Smooth muscle cell (in vitro differentiated cells): Measurements from ENCODE around the gene FNDC3B. TPM values are rescaled to one million over a fixed set of nuclear protein-coding genes. Genes with fewer than 3 reads are reported as not detected.

Experiments
- DNase-seq: peaks from one replicate; lab custom pipeline; 2025; ENCODE audit not compliant: unreplicated experiment; lab: John Stamatoyannopoulos, UW
- H2AFZ ChIP-seq: fragments of 200-600 bp; sonication (generic); 2 replicates; pipeline ENCODE4 v1.6.0; 2016; ENCODE audit warnings: antibody characterized with exemption, low read depth, mild to moderate bottlenecking
- H3F3A ChIP-seq: fragments of 200-600 bp; sonication (generic); 2 replicates; pipeline ENCODE4 v1.6.0; 2017; ENCODE audit warnings: antibody characterized with exemption, low read depth
- H3K27ac ChIP-seq: fragments of 200-600 bp; sonication (generic); 2 replicates; pipeline ENCODE4 v1.5.1; 2016; ENCODE audit warnings: low read depth, mild to moderate bottlenecking
- H3K27me3 ChIP-seq: fragments of 200-600 bp; sonication (generic); 2 replicates; pipeline ENCODE4 v1.6.1; 2016; ENCODE audit warnings: low read depth, mild to moderate bottlenecking
- H3K36me3 ChIP-seq: fragments of 200-600 bp; sonication (generic); 2 replicates; pipeline ENCODE4 v1.5.1; 2016; ENCODE audit warnings: low read depth
- H3K4me1 ChIP-seq: fragments of 200-600 bp; sonication (generic); 2 replicates; pipeline ENCODE4 v1.5.1; 2016; ENCODE audit warnings: low read depth
- H3K4me2 ChIP-seq: fragments of 200-600 bp; sonication (generic); 2 replicates; pipeline ENCODE4 v1.6.0; 2016; ENCODE audit warnings: mild to moderate bottlenecking
- H3K4me3 ChIP-seq: fragments of 200-600 bp; sonication (generic); 2 replicates; pipeline ENCODE4 v1.5.1; 2016; ENCODE audit warnings: mild to moderate bottlenecking
- H3K79me2 ChIP-seq: fragments of 200-600 bp; sonication (generic); 2 replicates; pipeline ENCODE4 v1.6.0; 2016; ENCODE audit warnings: low read depth, mild to moderate bottlenecking
- H3K9ac ChIP-seq: fragments of 200-600 bp; sonication (generic); 2 replicates; pipeline ENCODE4 v1.6.0; 2016; ENCODE audit warnings: low read depth
- H3K9me3 ChIP-seq: fragments of 200-600 bp; sonication (generic); replicated peaks from 2 replicates; pipeline ENCODE4 v1.5.1; 2016; ENCODE audit warnings: low read depth
- H4K20me1 ChIP-seq: fragments of 200-600 bp; sonication (generic); 2 replicates; pipeline ENCODE4 v1.6.0; 2016; ENCODE audit warnings: low read depth
- CTCF ChIP-seq: fragments of 200-600 bp; sonication (generic); IDR thresholded peaks from 2 replicates; pipeline ENCODE4 v1.5.1; 2017; ENCODE audit warnings: borderline replicate concordance, mild to moderate bottlenecking, antibody characterized with exemption; ENCODE audit not compliant: insufficient read depth, poor library complexity, severe bottlenecking
- WGBS: methylation state at CpG from one replicate; pipeline ENCODE4 v1.1.7; 2016; ENCODE audit warnings: low lambda C conversion rate; 5-methylcytosine and 5-hydroxymethylcytosine counted together
- polyA plus RNA-seq: library from polyadenylated mRNA; unstranded; fragments of >200 nt; fragmentation: Nextera tagmentation; extraction: Ambion mirVana; gene quantifications from 2 replicates; pipeline ENCODE4 v1.2.1, GENCODE V29; 2016
- total RNA-seq: library from RNA; depleted of rRNA; stranded (reverse); fragments of >200 nt; gene quantifications from 2 replicates; pipeline ENCODE4 v1.2.3, GENCODE V29; 2014

The FNDC3B gene
- total and polyA plus RNA-seq, 2 experiments from 2014 or later, result 149 to 294 TPM

DNA sequence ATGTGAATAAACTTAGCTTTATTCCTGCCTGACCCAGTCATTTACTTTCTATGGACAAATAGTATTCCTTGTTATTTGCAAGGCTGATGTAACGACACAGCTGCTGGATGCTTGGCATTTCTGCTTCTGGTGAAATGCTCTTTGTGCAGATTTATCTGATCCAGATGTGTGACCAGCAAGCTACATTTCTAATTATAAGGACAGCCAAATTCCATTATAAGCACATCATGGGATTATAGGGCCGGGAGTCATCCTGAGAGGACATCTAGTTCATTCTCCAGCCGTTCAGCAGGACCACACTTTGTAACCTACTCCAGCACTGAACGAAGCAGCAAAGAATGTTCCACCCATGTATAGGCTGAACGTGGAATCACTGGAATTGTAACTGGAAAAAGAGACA, 42.9 kb downstream of the FNDC3B start:
- Histone ChIP-seq H3K36me3 (no peaks in the 10 kb centered on the region), H2AFZ (no peak overlapping the region), H3K4me3 (no peak overlapping the region), H3K9ac (peak overlapping the region; percentile 71), H3K79me2 (peaks cover 96% of the 10 kb centered on the region), H4K20me1 (peaks cover 95% of the 10 kb centered on the region), H3K4me1 (peaks cover 50% of the 10 kb centered on the region), H3K27me3 (no peaks in the 10 kb centered on the region), H3K27ac (peak overlapping the region; percentile 96), H3K4me2 (peak overlapping the region; percentile 60), H3F3A (peaks cover 68% of the 10 kb centered on the region), H3K9me3 (no peaks in the 10 kb centered on the region)
- TF ChIP-seq CTCF, result no peak
- WGBS, result 5% methylated on average over 5 of the region's 5 CpGs
- no peak for DNase-seq

- peak overlapping the region; percentile 71 for H3K9ac ChIP-seq
- H2AFZ ChIP-seq, result no peak overlapping the region
- peak overlapping the region; percentile 96 for H3K27ac ChIP-seq
- H3F3A ChIP-seq, result peaks cover 71% of the 10 kb centered on the region
- no peaks in the 10 kb centered on the region for H3K36me3 ChIP-seq
- TF ChIP-seq CTCF, result no peak
- peaks cover 57% of the 10 kb centered on the region for H3K4me1 ChIP-seq
- DNase-seq, result no peak
- peaks cover 96% of the 10 kb centered on the region for H3K79me2 ChIP-seq
- peak overlapping the region; percentile 60 for H3K4me2 ChIP-seq
- peaks cover 95% of the 10 kb centered on the region for H4K20me1 ChIP-seq
- no peaks in the 10 kb centered on the region for H3K27me3 ChIP-seq
- no peaks in the 10 kb centered on the region for H3K9me3 ChIP-seq
- WGBS, result 81% methylated on average over 5 of the region's 5 CpGs
- no peak overlapping the region for H3K4me3 ChIP-seq
These were observed 43.6 kb downstream of the FNDC3B start for GRCh38 chr3:172082820-172083513.

GRCh38 chr3:172083995-172084409, 44.6 kb downstream of the FNDC3B start:
- TF ChIP-seq CTCF, result no peak
- peaks cover 59% of the 10 kb centered on the region for H3K4me1 ChIP-seq
- peak overlapping the region; percentile 96 for H3K27ac ChIP-seq
- H3K9me3 ChIP-seq, result no peaks in the 10 kb centered on the region
- no peak overlapping the region for H3K9ac ChIP-seq
- no peak overlapping the region for H2AFZ ChIP-seq
- no peaks in the 10 kb centered on the region for H3K27me3 ChIP-seq
- 73% methylated on average over 8 of the region's 8 CpGs for WGBS
- H3K4me3 ChIP-seq, result no peak overlapping the region
- H3K36me3 ChIP-seq, result no peaks in the 10 kb centered on the region
- peaks cover 96% of the 10 kb centered on the region for H3K79me2 ChIP-seq
- H4K20me1 ChIP-seq, result peaks cover 95% of the 10 kb centered on the region
- no peak for DNase-seq
- peak overlapping the region; percentile 60 for H3K4me2 ChIP-seq
- H3F3A ChIP-seq, result peaks cover 69% of the 10 kb centered on the region
